ENCODE results near the gene MYOT. TPM values are rescaled to one million over a fixed set of nuclear protein-coding genes. Genes with fewer than 3 reads are reported as not detected.
A peak's percentile ranks its signal among the peaks of the same experiment; 100 is the strongest.

MYOT gene
- total RNA-seq, 1 experiment from 2014 or later: not detected

- H3K4me3 ChIP-seq: no peak overlapping the region
- H3K36me3 ChIP-seq: no peaks in the 10 kb centered on the region
- H3K9me3 ChIP-seq (replicated peaks): no peaks in the 10 kb centered on the region
- H3K27me3 ChIP-seq (replicated peaks): peaks cover 13% of the 10 kb centered on the region
- no peak for DNase-seq (ENCODE audit: low read depth in 1 of 2, low spot score in 2 of 2)
- no peaks in the 10 kb centered on the region for H3K4me1 ChIP-seq (replicated peaks)
- no peak overlapping the region for H3K27ac ChIP-seq
Observed at GRCh38 chr5:137896560-137896959, 28.9 kb downstream of the MYOT start.

- H3K36me3 ChIP-seq: no peaks in the 10 kb centered on the region
- no peaks in the 10 kb centered on the region for H3K9me3 ChIP-seq (replicated peaks)
- peaks cover 4% of the 10 kb centered on the region; the same call in 1 of the 2 replicates for H3K27me3 ChIP-seq (replicated peaks)
- no peaks in the 10 kb centered on the region for H3K4me1 ChIP-seq (replicated peaks)
- H3K4me3 ChIP-seq: no peak overlapping the region
- no peak for DNase-seq (ENCODE audit: low read depth in 1 of 2, low spot score in 2 of 2)
- H3K27ac ChIP-seq: no peak overlapping the region
Observed at GRCh38 chr5:137899493-137899892, 31.8 kb downstream of the MYOT start.

- Histone ChIP-seq H3K36me3 (no peaks in the 10 kb centered on the region), H3K4me3 (no peak overlapping the region), H3K27me3 (replicated peaks) (peaks cover 7% of the 10 kb centered on the region), H3K9me3 (replicated peaks) (no peaks in the 10 kb centered on the region), H3K27ac (no peak overlapping the region), H3K4me1 (replicated peaks) (no peaks in the 10 kb centered on the region)
- no peak for DNase-seq (ENCODE audit: low read depth in 1 of 2, low spot score in 2 of 2)
Observed at GRCh38 chr5:137901011-137901817, 33.6 kb downstream of the MYOT start.

GRCh38 chr5:137902408-137903133, 34.9 kb downstream of the MYOT start:
- no peak for DNase-seq (ENCODE audit: low read depth in 1 of 2, low spot score in 2 of 2)

GRCh38 chr5:137914758-137915157, 47.1 kb downstream of the MYOT start:
- Histone ChIP-seq H3K36me3 (no peaks in the 10 kb centered on the region), H3K27ac (no peak overlapping the region), H3K9me3 (replicated peaks) (no peaks in the 10 kb centered on the region; the same call in 1 of the 2 replicates), H3K4me1 (replicated peaks) (no peaks in the 10 kb centered on the region), H3K27me3 (replicated peaks) (no peaks in the 10 kb centered on the region), H3K4me3 (no peak overlapping the region)
- no peak for DNase-seq (ENCODE audit: low read depth in 1 of 2, low spot score in 2 of 2)

More at GRCh38 chr5:137902408-137903133, 34.9 kb downstream of the MYOT start:
- H3K27ac ChIP-seq: no peak overlapping the region
- H3K4me3 ChIP-seq: no peak overlapping the region
- no peaks in the 10 kb centered on the region for H3K36me3 ChIP-seq
- peaks cover 7% of the 10 kb centered on the region for H3K27me3 ChIP-seq (replicated peaks)
- no peaks in the 10 kb centered on the region for H3K4me1 ChIP-seq (replicated peaks)
- no peaks in the 10 kb centered on the region for H3K9me3 ChIP-seq (replicated peaks)

GRCh38 chr5:137916923-137917322, 49.3 kb downstream of the MYOT start:
- no peak overlapping the region for H3K27ac ChIP-seq
- peaks cover 3% of the 10 kb centered on the region for H3K4me1 ChIP-seq (replicated peaks)
- H3K36me3 ChIP-seq: no peaks in the 10 kb centered on the region
- no peaks in the 10 kb centered on the region for H3K27me3 ChIP-seq (replicated peaks)
- no peak overlapping the region for H3K4me3 ChIP-seq
- no peak for DNase-seq (ENCODE audit: low read depth in 1 of 2, low spot score in 2 of 2)
- H3K9me3 ChIP-seq (replicated peaks): no peaks in the 10 kb centered on the region; the same call in 1 of the 2 replicates

- Histone ChIP-seq H3K4me3 (no peak overlapping the region), H3K27ac (no peak overlapping the region)
- DNase-seq (ENCODE audit: low read depth in 1 of 2, low spot score in 2 of 2): peak in 1 of 2 experiments; percentile 56
Observed at GRCh38 chr5:137921931-137922330, 54.3 kb downstream of the MYOT start.

GRCh38 chr5:137923856-137924255, 56.2 kb downstream of the MYOT start:
- DNase-seq (ENCODE audit: low read depth in 1 of 2, low spot score in 2 of 2): peak in 1 of 2 experiments; percentile 78
- no peaks in the 10 kb centered on the region for H3K9me3 ChIP-seq (replicated peaks)
- peaks cover 25% of the 10 kb centered on the region for H3K4me1 ChIP-seq (replicated peaks)
- no peak overlapping the region for H3K4me3 ChIP-seq
- no peaks in the 10 kb centered on the region for H3K27me3 ChIP-seq (replicated peaks)
- peak overlapping the region; percentile 34 for H3K27ac ChIP-seq
- H3K36me3 ChIP-seq: no peaks in the 10 kb centered on the region

More at GRCh38 chr5:137921931-137922330, 54.3 kb downstream of the MYOT start:
- H3K27me3 ChIP-seq (replicated peaks): no peaks in the 10 kb centered on the region
- no peaks in the 10 kb centered on the region for H3K36me3 ChIP-seq
- peaks cover 25% of the 10 kb centered on the region for H3K4me1 ChIP-seq (replicated peaks)
- H3K9me3 ChIP-seq (replicated peaks): no peaks in the 10 kb centered on the region; the same call in 1 of the 2 replicates

- no peak for DNase-seq (ENCODE audit: low read depth in 1 of 2, low spot score in 2 of 2)
- Histone ChIP-seq H3K4me3 (no peak overlapping the region), H3K4me1 (replicated peaks) (peaks cover 17% of the 10 kb centered on the region), H3K36me3 (peaks cover 14% of the 10 kb centered on the region), H3K9me3 (replicated peaks) (no peaks in the 10 kb centered on the region), H3K27ac (no peak overlapping the region), H3K27me3 (replicated peaks) (no peaks in the 10 kb centered on the region)
Observed at GRCh38 chr5:137932800-137933199, 65.1 kb downstream of the MYOT start.

GRCh38 chr5:137933491-137933911, 65.8 kb downstream of the MYOT start:
- no peaks in the 10 kb centered on the region for H3K9me3 ChIP-seq (replicated peaks)
- peaks cover 17% of the 10 kb centered on the region for H3K36me3 ChIP-seq
- DNase-seq (ENCODE audit: low read depth in 1 of 2, low spot score in 2 of 2): peak in 1 of 2 experiments; percentile 53
- H3K4me1 ChIP-seq (replicated peaks): peaks cover 17% of the 10 kb centered on the region
- H3K4me3 ChIP-seq: no peak overlapping the region
- H3K27me3 ChIP-seq (replicated peaks): no peaks in the 10 kb centered on the region
- peak overlapping the region; percentile 18; the same call in 1 of the 2 replicates for H3K27ac ChIP-seq

- Histone ChIP-seq H3K9me3 (replicated peaks) (no peaks in the 10 kb centered on the region), H3K27me3 (replicated peaks) (no peaks in the 10 kb centered on the region), H3K27ac (no peak overlapping the region), H3K4me3 (no peak overlapping the region), H3K4me1 (replicated peaks) (peaks cover 17% of the 10 kb centered on the region), H3K36me3 (peaks cover 34% of the 10 kb centered on the region)
- no peak for DNase-seq (ENCODE audit: low read depth in 1 of 2, low spot score in 2 of 2)
Observed at GRCh38 chr5:137935190-137935589, 67.5 kb downstream of the MYOT start.

- H3K4me3 ChIP-seq: no peak overlapping the region
- H3K27me3 ChIP-seq (replicated peaks): no peaks in the 10 kb centered on the region
- H3K4me1 ChIP-seq (replicated peaks): peaks cover 17% of the 10 kb centered on the region
- H3K36me3 ChIP-seq: peaks cover 39% of the 10 kb centered on the region
- no peak for DNase-seq (ENCODE audit: low read depth in 1 of 2, low spot score in 2 of 2)
- H3K27ac ChIP-seq: no peak overlapping the region
- H3K9me3 ChIP-seq (replicated peaks): no peaks in the 10 kb centered on the region
Observed at GRCh38 chr5:137935694-137936093, 68.0 kb downstream of the MYOT start.

Measured in SJSA1 (cell line).